PC-9 (cell line): ENCODE measurements around the gene CNGA3. TPM values are rescaled to one million over a fixed set of nuclear protein-coding genes. Genes with fewer than 3 reads are reported as not detected.
A peak's percentile ranks its signal among the peaks of the same experiment; 100 is the strongest.
"Not testable (repeated sequence)": the region's sequence is repeated elsewhere in the genome, so short reads cannot be mapped to it uniquely, and the experiment has no call there.

Experiments used
- BruUV-seq: library from RNA; stranded (reverse); fragments of 400-500 nt; replicated peaks from 2 replicates; lab custom pipeline; 2021; lab: Mats Ljungman, UMichigan
- CTCF ChIA-PET: fragments of 300-600 bp; sonication (Branson Sonifier 250); formaldehyde crosslinking; loops from one replicate; lab custom pipeline; 2022; ENCODE audit warnings: antibody characterized with exemption; lab: Charles Lee
- POLR2A ChIA-PET: fragments of 300-600 bp; sonication (Branson Sonifier 250); formaldehyde crosslinking; loops from one replicate; lab custom pipeline; 2022; ENCODE audit warnings: antibody characterized with exemption; ENCODE audit not compliant: unreplicated experiment; lab: Charles Lee
- DNase-seq, 2 experiments: peaks; one replicate each; pipeline versions ENCODE4 v3.0.0 to v3.0.0-alpha.2; 2015 to 2022; ENCODE audit warnings: mixed read lengths in 1 of 2
- H2AFZ ChIP-seq: fragments of 200-600 bp; sonication (generic); 2 replicates; pipeline ENCODE4 v1.8.1; 2017; ENCODE audit warnings: antibody characterized with exemption
- H3F3A ChIP-seq: fragments of 200-600 bp; sonication (generic); 2 replicates; pipeline ENCODE4 v1.8.1; 2017; ENCODE audit warnings: antibody characterized with exemption, mild to moderate bottlenecking, low read depth; ENCODE audit not compliant: insufficient read depth
- H3K27ac ChIP-seq: fragments of 200-600 bp; sonication (generic); 2 replicates; pipeline ENCODE4 v1.6.1; 2016; ENCODE audit warnings: mixed run types
- H3K27me3 ChIP-seq: fragments of 200-600 bp; sonication (generic); 2 replicates; pipeline ENCODE4 v1.6.1; 2016; ENCODE audit warnings: low read depth, mixed run types; ENCODE audit not compliant: insufficient read depth
- H3K36me3 ChIP-seq: fragments of 200-600 bp; sonication (generic); 2 replicates; pipeline ENCODE4 v1.6.1; 2016; ENCODE audit warnings: low read depth, mixed run types
- H3K4me1 ChIP-seq: fragments of 200-600 bp; sonication (generic); replicated peaks from 2 replicates; pipeline ENCODE4 v1.6.1; 2016; ENCODE audit warnings: mixed run types; ENCODE audit not compliant: insufficient read depth
- H3K4me2 ChIP-seq: fragments of 200-600 bp; sonication (generic); 2 replicates; pipeline ENCODE4 v1.6.1; 2017; ENCODE audit warnings: mixed run types
- H3K4me3 ChIP-seq: fragments of 200-600 bp; sonication (generic); 2 replicates; pipeline ENCODE4 v1.6.1; 2016; ENCODE audit warnings: mixed run types
- H3K79me2 ChIP-seq: fragments of 200-600 bp; sonication (generic); 2 replicates; pipeline ENCODE4 v1.6.1; 2017; ENCODE audit warnings: low read depth, mixed run types
- H3K9me2 ChIP-seq: fragments of 200-600 bp; sonication (generic); 2 replicates; pipeline ENCODE4 v1.8.1; 2017; ENCODE audit warnings: mild to moderate bottlenecking; ENCODE audit not compliant: insufficient read depth
- H3K9me3 ChIP-seq: fragments of 200-600 bp; sonication (generic); 2 replicates; pipeline ENCODE4 v1.8.1; 2016; ENCODE audit warnings: low read depth; ENCODE audit not compliant: insufficient read depth
- H4K20me1 ChIP-seq: fragments of 200-600 bp; sonication (generic); 2 replicates; pipeline ENCODE4 v1.8.1; 2017; ENCODE audit not compliant: insufficient read depth
- CTCF ChIP-seq: fragments of 200-600 bp; sonication (generic); conservative IDR thresholded peaks from 2 replicates; pipeline ENCODE4 v1.6.1; 2017; ENCODE audit warnings: mixed run types, antibody characterized with exemption, mild to moderate bottlenecking, moderate library complexity
- EZH2 ChIP-seq: fragments of 200-600 bp; sonication (generic); IDR thresholded peaks from 2 replicates; pipeline ENCODE4 v1.8.0; 2017; ENCODE audit warnings: antibody characterized with exemption, low read depth
- intact Hi-C: fragments of 100-400 bp; cut with micrococcal nuclease; formaldehyde crosslinking; loops from one replicate; pipeline ENCODE4 v1.10.0; 2022; ENCODE audit not compliant: unreplicated experiment
- total RNA-seq: library from RNA; stranded (reverse); gene quantifications from 2 replicates; pipeline ENCODE4 v1.2.3, GENCODE V29; 2021

Gene CNGA3
- total RNA-seq, 1 experiment from 2014 or later = not detected

GRCh38 chr2:98299211-98299905 is 46.9 kb upstream of the CNGA3 start:
- no peak overlapping the region for H3K27ac ChIP-seq
- peak in 1 of 2 experiments; percentile 15 for DNase-seq
- H3K9me2 ChIP-seq = no peaks in the 10 kb centered on the region
- no peaks in the 10 kb centered on the region; the same call in 1 of the 2 replicates for H3K4me1 ChIP-seq
- H3K4me3 ChIP-seq = no peak overlapping the region
- TF ChIP-seq CTCF = no peak
- no peak for TF ChIP-seq EZH2
- no peaks in the 10 kb centered on the region for H4K20me1 ChIP-seq
- peaks cover 64% of the 10 kb centered on the region for H3K27me3 ChIP-seq
- no peaks in the 10 kb centered on the region for H3K36me3 ChIP-seq
- no peaks in the 10 kb centered on the region for H3F3A ChIP-seq
- CTCF ChIA-PET = no interaction called here
- H3K79me2 ChIP-seq = no peaks in the 10 kb centered on the region
- no peaks in the 10 kb centered on the region for H3K9me3 ChIP-seq
- intact Hi-C loops = no loop called here
- no peak overlapping the region for H2AFZ ChIP-seq
- H3K4me2 ChIP-seq = no peak overlapping the region
- POLR2A ChIA-PET = no interaction called here
- no TSS peak for BruUV-seq

- no TSS peak for BruUV-seq
- ChIA-PET POLR2A (no interaction called here), CTCF (no interaction called here)
- Histone ChIP-seq H3K9me2 (no peaks in the 10 kb centered on the region), H3K27me3 (peaks cover 73% of the 10 kb centered on the region), H3K4me1 (no peaks in the 10 kb centered on the region), H4K20me1 (no peaks in the 10 kb centered on the region), H3K79me2 (no peaks in the 10 kb centered on the region), H3K27ac (no peak overlapping the region), H3F3A (no peaks in the 10 kb centered on the region), H3K4me2 (no peak overlapping the region), H2AFZ (no peak overlapping the region), H3K4me3 (no peak overlapping the region), H3K36me3 (no peaks in the 10 kb centered on the region), H3K9me3 (no peaks in the 10 kb centered on the region)
- intact Hi-C loops = no loop called here
- peak in 1 of 2 experiments; percentile 25 for DNase-seq
- TF ChIP-seq EZH2 (no peak), CTCF (0 out of 2 replicates have a peak, but pooled peaks have one; percentile 18)
Observed at GRCh38 chr2:98300141-98300874, 45.9 kb upstream of the CNGA3 start.

- H3K79me2 ChIP-seq = no peaks in the 10 kb centered on the region
- ChIA-PET CTCF (no interaction called here), POLR2A (no interaction called here)
- no peak overlapping the region for H2AFZ ChIP-seq
- H4K20me1 ChIP-seq = no peaks in the 10 kb centered on the region
- H3K4me1 ChIP-seq = no peaks in the 10 kb centered on the region
- no peak overlapping the region for H3K4me3 ChIP-seq
- no peaks in the 10 kb centered on the region for H3K9me2 ChIP-seq
- H3K27ac ChIP-seq = no peak overlapping the region
- no TSS peak for BruUV-seq
- no peaks in the 10 kb centered on the region for H3K9me3 ChIP-seq
- peaks cover 76% of the 10 kb centered on the region for H3K27me3 ChIP-seq
- intact Hi-C loops = no loop called here
- no peaks in the 10 kb centered on the region for H3K36me3 ChIP-seq
- no peak overlapping the region for H3K4me2 ChIP-seq
- no peaks in the 10 kb centered on the region for H3F3A ChIP-seq
- no peak for TF ChIP-seq EZH2
- no peak for TF ChIP-seq CTCF
- DNase-seq = peak in 1 of 2 experiments; percentile 25
Observed at GRCh38 chr2:98301469-98301868, 44.8 kb upstream of the CNGA3 start.

GRCh38 chr2:98307131-98307696 is 39.0 kb upstream of the CNGA3 start:
- peaks cover 94% of the 10 kb centered on the region for H3K27me3 ChIP-seq
- BruUV-seq, H3K4me2 ChIP-seq, POLR2A ChIA-PET, DNase-seq, H3K9me2 ChIP-seq, H3K9me3 ChIP-seq, H3K79me2 ChIP-seq, H3K4me1 ChIP-seq, H3K36me3 ChIP-seq, H3K27ac ChIP-seq, H4K20me1 ChIP-seq, H3F3A ChIP-seq, CTCF ChIA-PET, H3K4me3 ChIP-seq, intact Hi-C loops, H2AFZ ChIP-seq: not testable (repeated sequence)
